Nasal cavity respiratory epithelium epithelial cell of viscerocranial mucosa (primary cell): ENCODE measurements around the gene MAPK11. TPM values are rescaled to one million over a fixed set of nuclear protein-coding genes. Genes with fewer than 3 reads are reported as not detected.

Experiments
- total RNA-seq: library from RNA; depleted of rRNA; stranded (reverse); fragments of >200 nt; gene quantifications from 2 replicates; pipeline ENCODE4 v1.2.3, GENCODE V29; 2014

Gene MAPK11
- total RNA-seq: 2.7 and 9.5 TPM in 2 replicates

GRCh38 chr22:50269970-50270665 lies at the start of gene MAPK11:
Gene MAPK11, minus strand, starts transcription at chr22:50270380. Its CDS starts 88 bp downstream, at chr22:50270292.

GRCh38 chr22:50306753-50307749 lies 36.9 kb upstream of the MAPK11 start, which contains the start of gene PLXNB2:
Gene PLXNB2, minus strand, starts transcription at chr22:50307646. Its CDS starts 17,062 bp downstream, at chr22:50290584.

GRCh38 chr22:50261615-50262459 lies 8.3 kb downstream of the MAPK11 start, which contains the start of gene MAPK12:
Gene MAPK12, minus strand, starts transcription at chr22:50261683. Its CDS starts 174 bp downstream, at chr22:50261509.

GRCh38 chr22:50250555-50251476 lies 19.4 kb downstream of the MAPK11 start, which contains the start of gene HDAC10:
Gene HDAC10, minus strand, starts transcription at chr22:50251265. Its CDS starts 233 bp downstream, at chr22:50251032.

GRCh38 chr22:50244420-50245213 lies 25.6 kb downstream of the MAPK11 start, which contains the start of gene TUBGCP6:
Gene TUBGCP6, minus strand, starts transcription at chr22:50245023. Its CDS starts 564 bp downstream, at chr22:50244459.

Other genes starting within 250 kb of the MAPK11 start
- not detected in 2 replicates for gene TTLL8, start 212.1 kb downstream of the MAPK11 start, total RNA-seq
- gene MLC1, start 185.0 kb downstream of the MAPK11 start, total RNA-seq: 0.07 TPM in 1 of 2 replicates, not detected in the other
- under 0.01 and 0.85 TPM in 2 replicates for gene MOV10L1, start 180.4 kb downstream of the MAPK11 start, total RNA-seq
- 0.68 and 1.4 TPM in 2 replicates for gene PANX2, start 99.6 kb downstream of the MAPK11 start, total RNA-seq
- gene TRABD, start 84.5 kb downstream of the MAPK11 start, total RNA-seq: 40.7 and 52.0 TPM in 2 replicates
- 20.8 and 22.6 TPM in 2 replicates for gene SELENOO, start 69.4 kb downstream of the MAPK11 start, total RNA-seq
- gene TUBGCP6, start 25.4 kb downstream of the MAPK11 start, total RNA-seq: 15.0 and 29.8 TPM in 2 replicates
- gene HDAC10, start 19.1 kb downstream of the MAPK11 start, total RNA-seq: 9.2 and 23.9 TPM in 2 replicates
- 9.2 and 18.4 TPM in 2 replicates for gene MAPK12, start 8.7 kb downstream of the MAPK11 start, total RNA-seq
- 96.0 and 396 TPM in 2 replicates for gene PLXNB2, start 37.3 kb upstream of the MAPK11 start, total RNA-seq
- 0.68 and 2.3 TPM in 2 replicates for gene DENND6B, start 56.6 kb upstream of the MAPK11 start, total RNA-seq
- gene PPP6R2, start 72.9 kb upstream of the MAPK11 start, total RNA-seq: 43.1 and 67.0 TPM in 2 replicates
- gene SBF1, start 204.7 kb upstream of the MAPK11 start, total RNA-seq: 116 and 181 TPM in 2 replicates
- 6.2 and 23.1 TPM in 2 replicates for gene ADM2, start 211.2 kb upstream of the MAPK11 start, total RNA-seq
- gene MIOX, start 216.5 kb upstream of the MAPK11 start, total RNA-seq: 0.14 TPM in 1 of 2 replicates, not detected in the other
- gene LMF2, start 237.3 kb upstream of the MAPK11 start, total RNA-seq: 11.6 and 37.9 TPM in 2 replicates
- gene NCAPH2, start 237.8 kb upstream of the MAPK11 start, total RNA-seq: 18.4 and 27.0 TPM in 2 replicates